GDM1 (cell line): ENCODE results near the gene NR1D2.
A peak's percentile ranks its signal among the peaks of the same experiment; 100 is the strongest.

Experiments
- DNase-seq: peaks from one replicate; lab custom pipeline; 2025; lab: John Stamatoyannopoulos, UW

NR1D2 gene

DNA sequence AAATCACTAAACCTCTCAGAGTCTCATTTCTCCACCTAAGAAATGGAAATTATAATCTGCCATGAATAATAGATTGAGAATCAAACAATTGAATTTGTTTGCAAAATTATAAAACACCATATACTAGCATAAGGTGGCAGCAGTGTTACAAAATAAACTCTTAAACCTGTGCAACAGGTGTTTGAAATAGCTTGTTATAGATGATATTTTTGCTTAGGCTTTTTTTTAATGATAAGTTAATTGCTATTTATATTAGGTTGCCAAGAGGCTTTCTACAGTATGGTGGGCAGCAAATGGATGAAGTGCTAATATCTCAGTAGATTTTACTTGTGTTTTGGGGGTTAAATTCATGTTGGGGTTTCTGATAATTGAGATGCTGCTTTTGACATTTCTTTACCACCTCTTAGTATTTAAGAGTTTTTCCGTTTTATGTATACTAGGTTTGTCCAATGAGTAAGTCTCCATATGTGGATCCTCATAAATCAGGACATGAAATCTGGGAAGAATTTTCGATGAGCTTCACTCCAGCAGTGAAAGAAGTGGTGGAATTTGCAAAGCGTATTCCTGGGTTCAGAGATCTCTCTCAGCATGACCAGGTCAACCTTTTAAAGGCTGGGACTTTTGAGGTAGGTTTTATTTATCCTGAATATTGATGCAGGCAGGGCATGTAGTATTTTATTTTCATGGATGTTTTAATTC, 19.6 kb downstream of the NR1D2 start:
- DNase-seq, result no peak

GRCh38 chr3:23966328-23966727, 21.2 kb downstream of the NR1D2 start:
- DNase-seq, result no peak

DNA sequence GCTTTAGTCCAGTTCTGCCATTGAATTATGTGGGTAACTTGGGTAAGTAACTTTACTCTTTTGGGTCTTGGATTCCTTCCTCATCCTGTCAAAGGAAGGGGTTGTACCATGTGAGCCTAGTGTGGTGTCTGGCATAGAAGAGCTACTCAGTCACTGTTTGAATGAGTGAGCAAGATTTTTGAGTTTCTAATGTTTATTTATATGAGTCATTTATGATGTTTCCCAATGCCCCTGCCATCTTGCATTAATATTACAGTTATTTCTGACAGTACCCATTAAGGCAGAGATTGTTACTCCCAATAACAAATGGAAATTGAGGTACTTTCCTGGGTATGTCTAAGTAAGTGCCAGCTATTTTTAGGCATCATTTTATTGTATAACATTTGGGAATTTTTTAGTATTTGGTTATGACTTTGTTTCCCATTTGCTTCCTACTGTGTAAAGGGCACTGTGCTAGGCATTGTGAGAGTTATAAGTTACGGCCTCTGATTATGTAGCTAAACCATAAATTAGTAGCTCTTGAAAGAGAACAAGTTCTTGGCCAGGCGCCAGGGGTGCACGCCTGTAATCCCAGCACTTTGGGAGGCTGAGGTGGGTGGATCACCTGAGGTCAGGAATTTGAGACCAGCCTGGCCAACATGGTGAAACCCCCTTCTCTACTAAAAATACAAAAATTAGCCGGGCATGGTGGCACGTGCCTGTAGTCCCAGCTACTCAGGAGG, 23.5 kb downstream of the NR1D2 start:
- DNase-seq, result no peak

GRCh38 chr3:23969393-23969792, 24.3 kb downstream of the NR1D2 start:
- no peak for DNase-seq

DNA sequence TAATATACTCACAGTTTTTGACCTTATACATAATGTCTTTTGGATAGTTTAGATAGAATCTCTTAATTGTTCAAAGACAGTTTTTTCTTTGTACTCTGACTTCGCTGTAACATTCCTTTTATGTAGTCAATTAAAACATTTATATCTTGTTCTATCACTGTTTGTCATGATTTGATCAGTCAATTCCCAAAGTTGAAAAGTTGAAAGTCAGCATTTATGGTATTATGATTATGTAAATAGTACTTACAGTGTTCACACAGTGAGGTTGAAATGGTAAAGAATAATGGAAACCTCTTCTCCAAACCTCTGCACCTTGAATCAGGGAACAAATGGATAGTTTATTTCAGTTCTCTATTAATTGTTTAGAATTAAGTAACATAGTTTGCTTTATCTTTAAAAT, 26.6 kb downstream of the NR1D2 start:
- DNase-seq, result no peak

DNA sequence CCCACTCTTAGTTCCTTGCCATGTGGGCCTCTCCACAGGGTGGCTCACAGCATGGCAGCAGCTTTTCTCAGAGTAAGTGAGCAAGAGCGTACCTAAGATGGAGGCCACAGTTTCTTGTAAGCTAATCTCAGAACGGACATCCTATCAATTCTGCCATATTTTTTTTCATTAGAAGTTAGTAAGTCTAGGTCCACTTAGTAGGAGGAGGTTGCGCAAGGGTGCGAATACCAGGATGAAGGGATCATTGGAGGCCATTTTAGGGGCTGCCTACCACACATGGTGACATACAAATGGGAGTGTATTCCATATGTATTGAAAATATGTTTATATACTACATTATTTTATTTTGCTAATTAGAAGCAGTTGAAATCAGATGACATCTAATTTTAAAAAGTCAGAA, 31.5 kb downstream of the NR1D2 start:
- DNase-seq, result no peak

DNA sequence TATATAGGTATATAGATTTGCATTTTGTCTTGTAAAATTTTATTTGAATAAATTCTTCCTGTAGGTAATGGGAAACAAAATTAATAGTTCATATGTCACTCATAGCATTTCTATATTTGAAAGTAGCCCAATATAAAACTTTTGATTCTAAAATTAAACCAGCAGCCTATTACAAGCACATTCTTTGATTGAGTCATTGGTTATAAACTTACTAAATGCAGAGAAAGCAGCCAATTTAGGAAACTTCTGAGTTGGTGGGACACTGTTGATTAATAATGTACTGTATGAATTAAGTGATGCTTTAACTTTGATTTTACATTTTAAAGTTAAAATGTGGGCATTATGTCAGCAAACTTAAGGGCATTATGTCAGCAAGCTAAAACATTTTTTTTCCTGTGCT, 34.5 kb downstream of the NR1D2 start:
- DNase-seq, result no peak

DNA sequence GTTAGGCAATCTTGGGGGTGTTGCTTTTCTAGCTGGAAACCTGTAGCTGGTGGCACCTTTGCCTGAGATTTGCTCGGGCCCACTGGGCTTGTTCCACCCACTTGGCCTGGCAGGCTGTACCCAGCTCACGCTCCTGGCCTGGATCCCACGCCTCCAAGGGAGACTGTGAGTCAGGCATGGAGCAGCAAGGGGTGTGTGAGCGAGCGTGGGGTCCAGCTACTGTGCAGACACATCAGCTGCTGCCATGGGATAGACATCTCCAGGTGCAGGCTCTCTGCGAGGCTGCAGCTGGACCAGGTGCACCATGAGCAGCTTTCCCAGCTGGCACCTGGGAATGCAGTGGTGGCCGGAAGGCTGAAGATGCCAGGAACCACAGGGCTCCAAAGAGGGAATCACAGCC, 36.0 kb downstream of the NR1D2 start:
- no peak for DNase-seq

- no peak for DNase-seq
Measured at GRCh38 chr3:23981955-23982354, 36.9 kb downstream of the NR1D2 start.

- DNase-seq, result no peak
Measured at GRCh38 chr3:23984934-23985333, 39.8 kb downstream of the NR1D2 start.

DNA sequence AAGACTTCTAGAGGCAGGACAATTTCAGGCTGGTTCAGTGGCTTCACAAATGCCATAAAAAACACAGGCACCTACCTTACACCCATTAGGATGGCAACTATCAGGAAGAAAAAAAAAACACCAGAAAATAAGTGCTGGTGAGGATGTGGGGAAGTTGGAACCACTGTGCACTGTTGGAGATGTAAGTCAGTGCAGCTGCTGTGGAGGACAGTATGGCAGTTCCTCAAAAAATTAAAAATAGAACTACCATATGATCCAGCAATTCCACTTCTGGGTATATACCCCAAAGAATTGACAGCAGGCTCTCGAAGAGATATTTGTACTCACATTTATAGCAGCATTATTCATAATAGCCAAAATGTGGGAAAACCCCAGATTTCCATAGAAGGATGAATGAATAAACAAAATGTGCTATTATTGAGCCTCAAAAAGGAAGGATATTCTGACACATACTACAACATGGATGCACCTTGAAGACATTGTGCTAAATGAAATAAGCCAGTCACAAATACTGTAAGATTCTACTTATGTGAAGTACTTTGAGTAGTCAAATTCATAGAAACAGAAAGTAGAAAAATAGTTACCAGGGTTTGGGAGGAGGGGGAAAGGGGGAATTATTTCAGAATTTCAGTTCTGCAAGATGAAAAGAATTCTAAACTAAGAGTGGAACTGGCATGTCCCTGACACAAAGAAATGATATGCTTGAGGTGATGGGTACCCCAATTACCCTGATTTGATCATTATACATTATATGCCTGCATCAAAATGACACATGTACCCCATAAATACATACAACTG, 40.9 kb downstream of the NR1D2 start:
- no peak for DNase-seq

- DNase-seq, result peak; percentile 30
Measured at GRCh38 chr3:23987356-23987755, 42.3 kb downstream of the NR1D2 start.

DNA sequence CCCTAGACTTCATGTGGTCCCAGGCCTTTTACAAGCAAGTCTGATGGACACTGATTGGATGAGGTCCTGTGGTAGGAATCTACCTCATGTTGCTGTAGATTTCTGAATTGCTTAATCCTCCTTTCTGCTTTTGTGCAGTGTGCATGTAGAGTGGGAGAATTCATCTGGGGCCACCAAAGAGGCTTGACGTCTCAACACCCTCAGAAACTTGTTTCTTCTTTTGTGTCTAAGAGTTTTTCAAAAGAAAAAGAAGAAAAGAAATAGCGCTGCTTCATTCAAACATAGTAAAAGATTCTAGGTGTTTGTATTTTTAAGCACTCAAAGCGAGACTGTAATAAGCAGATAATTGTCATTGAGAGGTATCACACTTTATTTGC, 46.2 kb downstream of the NR1D2 start:
- no peak for DNase-seq

- DNase-seq, result no peak
Measured at GRCh38 chr3:23991683-23992628, 46.9 kb downstream of the NR1D2 start.

DNA sequence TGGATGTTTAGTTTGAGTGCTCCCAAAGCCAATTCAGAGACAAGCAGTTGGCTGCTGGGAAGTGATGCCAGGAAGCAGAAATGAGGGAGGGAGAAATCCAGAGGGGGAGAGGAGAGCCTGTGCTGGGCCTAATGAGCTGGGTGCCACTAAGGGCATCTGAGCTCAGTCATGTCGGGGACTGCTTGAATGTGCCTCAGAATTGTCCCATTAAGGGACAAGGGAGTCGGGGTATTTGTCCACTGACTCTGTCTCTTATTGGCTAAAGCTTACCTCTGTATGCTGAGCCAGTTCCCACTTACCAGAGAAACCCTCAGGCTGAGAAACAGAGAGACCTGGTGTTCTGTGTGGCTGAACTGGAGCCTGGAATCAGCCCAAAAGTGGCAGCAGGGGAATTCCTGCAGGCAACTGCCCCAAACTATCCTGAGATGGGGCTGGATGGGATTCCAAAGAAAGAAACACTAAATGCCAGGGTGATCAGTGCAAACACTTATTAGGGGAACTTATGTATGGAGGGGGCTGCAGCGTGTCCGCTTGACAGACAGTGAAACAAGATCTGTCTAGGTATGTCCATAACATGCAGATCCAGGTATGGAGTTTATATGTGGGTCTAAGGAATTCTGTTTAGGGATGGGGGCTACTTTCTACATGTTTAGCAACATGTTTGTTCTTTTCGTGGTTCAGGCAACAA, 48.6 kb downstream of the NR1D2 start:
- no peak for DNase-seq

GRCh38 chr3:23994244-23994569, 49.1 kb downstream of the NR1D2 start:
- no peak for DNase-seq

GRCh38 chr3:23995219-23995618, 50.1 kb downstream of the NR1D2 start:
- no peak for DNase-seq

- no peak for DNase-seq
Measured at GRCh38 chr3:23996095-23996524, 51.0 kb downstream of the NR1D2 start.

DNA sequence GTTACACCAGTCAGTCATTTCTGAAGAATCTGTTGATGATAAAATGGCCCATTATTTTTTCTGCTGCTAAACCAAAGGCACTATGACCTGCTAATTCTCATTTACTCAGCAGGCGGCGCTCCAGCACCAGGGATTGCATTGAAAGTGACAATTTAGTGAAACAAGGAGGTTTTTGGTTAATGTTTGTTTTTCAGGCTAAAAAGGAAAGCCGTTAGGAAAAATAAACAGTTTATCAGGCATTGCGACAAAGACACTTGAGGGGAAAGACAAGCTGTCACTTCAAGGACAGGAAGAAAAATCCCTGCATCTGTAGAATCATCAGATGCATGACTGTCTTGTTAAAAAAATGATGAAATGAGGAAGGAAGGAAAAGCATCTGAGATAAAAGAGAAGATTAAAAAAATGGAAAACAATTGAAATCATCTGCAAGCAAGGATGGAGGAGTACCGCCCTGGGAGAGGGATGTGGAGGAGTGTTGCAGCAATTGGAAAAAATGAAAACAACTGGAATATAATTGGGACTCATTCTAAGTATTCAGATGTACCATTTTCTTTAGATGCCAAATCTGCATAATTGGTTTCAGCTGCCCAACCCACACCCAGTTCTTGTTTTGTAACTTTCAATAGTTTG, 54.0 kb downstream of the NR1D2 start:
- DNase-seq, result no peak

DNA sequence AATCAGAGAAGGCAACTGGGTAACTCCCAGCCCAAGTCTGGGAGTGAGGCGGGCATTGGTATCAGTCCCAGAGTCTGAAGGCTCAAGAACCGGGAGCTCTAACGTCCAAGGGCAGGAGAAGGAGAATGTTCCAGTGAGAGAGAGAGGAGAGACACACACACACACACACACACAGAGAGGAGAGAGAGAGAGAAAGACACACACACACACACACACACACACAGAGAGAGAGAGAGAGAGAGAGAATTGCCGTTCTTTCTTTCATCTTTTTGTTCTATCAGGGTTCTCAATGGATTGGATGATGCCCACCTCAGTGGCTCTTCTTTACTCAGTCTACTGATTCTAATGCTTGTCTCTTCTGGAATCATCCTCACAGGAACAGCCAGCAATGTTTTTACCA, 57.0 kb downstream of the NR1D2 start:
- no peak for DNase-seq

DNA sequence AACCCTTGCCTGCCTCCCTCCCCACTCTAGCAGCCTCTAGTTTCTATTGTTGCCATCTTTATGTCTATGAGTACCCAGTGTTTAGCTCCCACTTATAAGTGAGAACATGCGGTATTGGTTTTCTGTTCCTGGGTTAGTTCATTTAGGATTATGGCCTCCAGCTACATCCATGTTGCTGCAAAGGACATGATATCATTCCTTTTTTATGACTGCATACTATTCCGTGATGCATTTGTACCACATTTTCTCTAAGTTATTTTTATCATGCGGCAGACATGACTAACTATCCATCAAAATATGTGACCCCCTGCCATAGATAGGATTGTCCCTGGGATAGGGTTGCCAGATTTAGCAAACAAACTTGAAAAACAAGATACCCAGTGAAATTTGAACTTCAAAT, 58.4 kb downstream of the NR1D2 start:
- no peak for DNase-seq
